Endothelial cell of umbilical vein (primary cell): ENCODE data around the gene NSD1. TPM values are rescaled to one million over a fixed set of nuclear protein-coding genes. Genes with fewer than 3 reads are reported as not detected.

Source experiments
- BruUV-seq: library from RNA; stranded (reverse); fragments of 400-500 nt; replicated peaks from 2 replicates; lab custom pipeline; 2021; lab: Mats Ljungman, UMichigan
- CTCF ChIA-PET: fragments of 300-600, 350-600 bp; sonication (Branson Sonifier 250); formaldehyde crosslinking; loops from one replicate; lab custom pipeline; 2021; ENCODE audit warnings: antibody characterized with exemption, inconsistent platforms; lab: Charles Lee
- POLR2A ChIA-PET: fragments of 300-600, 350-600 bp; sonication (Branson Sonifier 250); formaldehyde crosslinking; loops from one replicate; lab custom pipeline; 2021; ENCODE audit warnings: antibody characterized with exemption, inconsistent platforms; lab: Charles Lee
- DNase-seq: peaks from one replicate; pipeline ENCODE4 v3.0.0-alpha.2; 2011; ENCODE audit warnings: low read depth, low spot score
- FAIRE-seq: peaks from 2 replicates; lab custom pipeline; 2011; peaks lifted over from hg19 to GRCh38; lab: Jason Lieb, UNC
- H2AFZ ChIP-seq: 2 replicates; pipeline ENCODE4 v1.6.0; 2012; ENCODE audit warnings: low read depth, low read length, control low read depth, inconsistent platforms
- H3K27ac ChIP-seq: 2 replicates; pipeline ENCODE4 v1.5.1; 2011; ENCODE audit warnings: low read depth, mild to moderate bottlenecking, control low read depth, low read length, moderate library complexity; ENCODE audit not compliant: insufficient read depth
- H3K27me3 ChIP-seq, 2 experiments: 2 replicates each; pipeline versions ENCODE4 v1.6.0 to v1.6.1; 2011; ENCODE audit warnings: low read length in 2 of 2, mixed read lengths in 1 of 2; ENCODE audit not compliant: control insufficient read depth in 2 of 2, insufficient read depth in 2 of 2
- H3K36me3 ChIP-seq, 2 experiments: 2 replicates in 1 of 2; 3 replicates in 1 of 2; pipeline ENCODE4 v1.5.1; 2011; ENCODE audit warnings: low read length in 2 of 2, mild to moderate bottlenecking in 1 of 2, moderate library complexity in 1 of 2; ENCODE audit not compliant: control insufficient read depth in 2 of 2, insufficient read depth in 2 of 2; ENCODE audit errors: extremely low read depth in 1 of 2
- H3K4me1 ChIP-seq: 3 replicates; pipeline ENCODE4 v1.5.1; 2011; ENCODE audit warnings: mild to moderate bottlenecking, low read length; ENCODE audit not compliant: control insufficient read depth, insufficient read depth; ENCODE audit errors: extremely low read depth
- H3K4me2 ChIP-seq: 2 replicates; pipeline ENCODE4 v1.6.1; 2011; ENCODE audit warnings: low read length, control low read depth, mixed read lengths; ENCODE audit not compliant: insufficient read depth
- H3K4me3 ChIP-seq, 3 experiments: fragments of 200-600 bp in 1 of 3; sonication (generic), shearing (Covaris generic) in 1 of 3; replicated peaks in 1 of 3; 2 replicates each; pipeline ENCODE4 v1.5.1; 2011 to 2016; ENCODE audit warnings: control low read depth in 3 of 3, low read length in 3 of 3, mild to moderate bottlenecking in 2 of 3, inconsistent platforms in 1 of 3, low read depth in 1 of 3, moderate library complexity in 1 of 3; ENCODE audit not compliant: insufficient read depth in 1 of 3
- H3K79me2 ChIP-seq: 2 replicates; pipeline ENCODE4 v1.6.0; 2012; ENCODE audit warnings: low read length, inconsistent platforms; ENCODE audit not compliant: control insufficient read depth, insufficient read depth
- H3K9ac ChIP-seq: replicated peaks from 2 replicates; pipeline ENCODE3; 2011; ENCODE audit warnings: low read length, control low read depth; ENCODE audit not compliant: insufficient read depth; ENCODE audit errors: extremely low read depth
- H3K9me1 ChIP-seq: replicated peaks from 3 replicates; pipeline ENCODE4 v1.6.0; 2011; ENCODE audit warnings: mild to moderate bottlenecking, low read length; ENCODE audit not compliant: control insufficient read depth, insufficient read depth; ENCODE audit errors: extremely low read depth
- H3K9me3 ChIP-seq: replicated peaks from 2 replicates; pipeline ENCODE4 v1.5.1; 2012; ENCODE audit warnings: low read length, inconsistent platforms; ENCODE audit not compliant: control insufficient read depth, insufficient read depth
- H4K20me1 ChIP-seq: replicated peaks from 2 replicates; pipeline ENCODE3; 2011; ENCODE audit warnings: mild to moderate bottlenecking, low read length; ENCODE audit not compliant: control insufficient read depth, insufficient read depth; ENCODE audit errors: extremely low read depth
- CTCF ChIP-seq, 2 donors: IDR thresholded peaks; 1 replicate in 1 of 2; 2 replicates in 1 of 2; pipeline ENCODE4 v1.5.1; 2011; ENCODE audit warnings: low read length in 2 of 2, mild to moderate bottlenecking in 2 of 2, moderate library complexity in 2 of 2, control low read depth in 1 of 2, inconsistent platforms in 1 of 2, low read depth in 1 of 2; ENCODE audit not compliant: insufficient read depth in 1 of 2; ENCODE audit errors: extremely low read depth in 1 of 2
- EZH2 ChIP-seq: IDR thresholded peaks from 2 replicates; pipeline ENCODE4 v1.6.1; 2012; ENCODE audit warnings: borderline replicate concordance, low read depth, mild to moderate bottlenecking, moderate library complexity, low read length, inconsistent platforms; ENCODE audit not compliant: severe bottlenecking
- FOS ChIP-seq: IDR thresholded peaks from 2 replicates; pipeline ENCODE4 v1.6.1; 2011; ENCODE audit warnings: mild to moderate bottlenecking, low read length, moderate library complexity, borderline replicate concordance; ENCODE audit not compliant: insufficient read depth
- GATA2 ChIP-seq: IDR thresholded peaks from 2 replicates; pipeline ENCODE4 v1.7.0; 2011; ENCODE audit warnings: low read depth, mild to moderate bottlenecking, moderate library complexity, mixed read lengths, low read length; ENCODE audit not compliant: insufficient read length, insufficient read depth
- JUN ChIP-seq: IDR thresholded peaks from 2 replicates; pipeline ENCODE4 v1.6.1; 2011; ENCODE audit warnings: borderline replicate concordance, low read depth; ENCODE audit not compliant: insufficient read length, insufficient read depth
- MAX ChIP-seq: IDR thresholded peaks from 2 replicates; pipeline ENCODE4 v1.6.1; 2011; ENCODE audit not compliant: insufficient read depth, insufficient read length
- MYC ChIP-seq: IDR thresholded peaks from one replicate; pipeline ENCODE4 v1.6.1; 2011; ENCODE audit warnings: mild to moderate bottlenecking, low read depth, low read length
- POLR2A ChIP-seq: IDR thresholded peaks from 2 replicates; pipeline ENCODE4 v1.6.1; 2012; ENCODE audit warnings: low read depth, mild to moderate bottlenecking, control low read depth, low read length
- POLR2AphosphoS5 ChIP-seq: IDR thresholded peaks from 2 replicates; pipeline ENCODE4 v1.6.1; 2012; ENCODE audit warnings: low read depth, mild to moderate bottlenecking, control low read depth, low read length, moderate library complexity; ENCODE audit not compliant: insufficient read depth
- dilution Hi-C: fragments of 300-500 bp; cut with MboI; formaldehyde crosslinking; loops from one replicate; pipeline ENCODE4 v1.15.0; 2019; ENCODE audit warnings: low sequenced_read_pairs; ENCODE audit not compliant: extremely low pct_ligation_motif_present
- intact Hi-C: fragments of 100-400 bp; cut with micrococcal nuclease; formaldehyde crosslinking; loops from one replicate; pipeline ENCODE4 v1.10.0; 2022
- polyA plus RNA-seq, 4 experiments: library from polyadenylated mRNA; depleted of rRNA in 3 of 4; stranded (reverse) in 3 of 4; unstranded in 1 of 4; fragments of >200 nt; gene quantifications; 2 replicates each; pipeline versions ENCODE4 v1.2.1 to v1.2.3, GENCODE V29; 2011 to 2012; ENCODE audit warnings: missing spikeins in 1 of 4
- total RNA-seq: library from RNA; stranded (reverse); gene quantifications from 2 replicates; pipeline ENCODE4 v1.2.3, GENCODE V29; 2021

NSD1 gene
- total and polyA plus RNA-seq, 2 donors (not counting 3 experiments of a cell fraction or from before 2014, with no cell fraction given), result 14.4 to 90.4 TPM

DNA sequence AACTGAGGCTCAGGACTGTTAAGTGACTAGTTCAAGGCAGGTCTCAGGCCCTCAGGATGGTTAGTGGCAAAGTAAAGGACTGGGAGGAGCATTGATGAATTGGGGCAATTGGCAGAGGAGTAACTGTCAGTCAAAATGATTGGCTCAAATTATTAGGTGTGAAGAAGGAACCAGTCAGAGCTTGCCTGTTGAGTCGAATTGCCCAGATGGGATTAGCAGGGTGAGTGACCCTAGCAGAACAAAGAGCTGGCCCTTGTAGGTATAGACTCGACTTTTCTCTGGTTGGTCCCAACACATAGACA is 2.6 kb upstream of the NSD1 start:
- Histone ChIP-seq H3K9me3 (no peaks in the 10 kb centered on the region), H3K27me3 (no peaks in the 10 kb centered on the region), H3K27ac (no peak overlapping the region), H3K4me2 (no peak overlapping the region), H3K36me3 (peaks cover 0 to 2% of the 10 kb centered on the region in 2 experiments), H3K79me2 (peaks cover 17% of the 10 kb centered on the region), H3K9ac (no peak overlapping the region), H2AFZ (no peak overlapping the region), H3K4me3 (no peak overlapping the region), H3K4me1 (peaks cover 29% of the 10 kb centered on the region), H4K20me1 (no peaks in the 10 kb centered on the region), H3K9me1 (no peaks in the 10 kb centered on the region)
- POLR2A ChIA-PET, result no interaction called here
- DNase-seq (no peak), FAIRE-seq (no peak)
- CTCF ChIA-PET, result interaction anchor here (1.0 kb wide), 1 partner anchor 17 kb away, joined by 5 read pairs; no protein-coding TSS in a partner anchor
- TF ChIP-seq EZH2, result no peak
- TF ChIP-seq GATA2, result no peak
- TF ChIP-seq JUN, result no peak
- TF ChIP-seq MYC, result no peak
- no peak for TF ChIP-seq MAX
- TF ChIP-seq CTCF (IDR thresholded peaks at IDR 0.05; ENCODE audit: extremely low read depth in 1 of 2, insufficient read depth in 1 of 2, low read depth in 1 of 2, low read length in 2 of 2), result no peak
- TF ChIP-seq FOS, result no peak
- TF ChIP-seq POLR2AphosphoS5, result no peak
- no peak for TF ChIP-seq POLR2A
- no TSS peak for BruUV-seq
- intact Hi-C loops (loop anchor here (5.0 kb wide), 1 partner anchor 171 kb away; the partner anchor contains the start of genes PRELID1 and RAB24), dilution Hi-C loops (no loop called here)
